BLaER1 (cell line): ENCODE data around the gene TTPAL.

Experiments
- H3K27ac ChIP-seq: shearing (Covaris generic); formaldehyde crosslinking; 2 replicates; pipeline ENCODE4 v1.8.1; 2022
- H3K27me3 ChIP-seq: shearing (Covaris generic); formaldehyde crosslinking; 2 replicates; pipeline ENCODE4 v1.8.1; 2022
- H3K36me3 ChIP-seq: shearing (Covaris generic); formaldehyde crosslinking; 2 replicates; pipeline ENCODE4 v1.8.1; 2022
- H3K4me1 ChIP-seq: shearing (Covaris generic); formaldehyde crosslinking; 2 replicates; pipeline ENCODE4 v1.8.1; 2022
- H3K4me2 ChIP-seq: shearing (Covaris generic); formaldehyde crosslinking; 2 replicates; pipeline ENCODE4 v1.8.1; 2022
- H3K4me3 ChIP-seq: shearing (Covaris generic); formaldehyde crosslinking; 2 replicates; pipeline ENCODE4 v1.8.1; 2022
- H3K9ac ChIP-seq: shearing (Covaris generic); formaldehyde crosslinking; 2 replicates; pipeline ENCODE4 v1.8.1; 2022
- H3K9me3 ChIP-seq: shearing (Covaris generic); formaldehyde crosslinking; 2 replicates; pipeline ENCODE4 v1.8.1; 2022
- H4K20me1 ChIP-seq: shearing (Covaris generic); formaldehyde crosslinking; 2 replicates; pipeline ENCODE4 v1.8.1; 2022
- Cebpa-rat ChIP-seq: shearing (Covaris generic); IDR thresholded peaks from 2 replicates; pipeline ENCODE4 v1.8.1; 2022

TTPAL gene

DNA sequence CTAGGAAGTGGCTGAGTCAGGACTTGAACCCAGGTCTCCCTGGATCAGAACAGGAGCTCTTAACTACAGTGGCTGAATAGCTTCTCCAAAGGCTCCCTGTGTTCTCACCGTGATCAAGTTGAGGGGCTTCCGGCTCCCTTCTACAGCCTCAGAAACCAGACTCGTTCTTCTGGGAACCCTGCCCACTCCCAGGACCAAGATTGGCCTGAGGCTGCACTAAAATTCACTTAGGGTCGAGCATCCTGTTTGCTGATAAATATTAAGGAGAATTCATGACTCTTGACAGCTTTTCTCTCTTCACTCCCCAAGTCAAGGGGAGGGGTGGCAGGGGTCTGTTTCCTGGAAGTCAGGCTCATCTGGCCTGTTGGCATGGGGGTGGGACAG is 44.6 kb upstream of the TTPAL start:
- TF ChIP-seq Cebpa-rat = no peak
- no peak overlapping the region for H3K27ac ChIP-seq
- H3K9me3 ChIP-seq = no peaks in the 10 kb centered on the region
- H3K36me3 ChIP-seq = no peaks in the 10 kb centered on the region
- H3K4me1 ChIP-seq = no peaks in the 10 kb centered on the region
- H3K9ac ChIP-seq = no peak overlapping the region
- no peaks in the 10 kb centered on the region for H3K27me3 ChIP-seq
- H3K4me2 ChIP-seq = no peak overlapping the region
- H3K4me3 ChIP-seq = no peak overlapping the region
- H4K20me1 ChIP-seq = no peaks in the 10 kb centered on the region

- no peak overlapping the region for H3K27ac ChIP-seq
- H4K20me1 ChIP-seq = no peaks in the 10 kb centered on the region
- H3K9me3 ChIP-seq = no peaks in the 10 kb centered on the region
- no peak overlapping the region for H3K9ac ChIP-seq
- TF ChIP-seq Cebpa-rat = no peak
- no peak overlapping the region for H3K4me2 ChIP-seq
- no peaks in the 10 kb centered on the region for H3K36me3 ChIP-seq
- no peaks in the 10 kb centered on the region for H3K27me3 ChIP-seq
- H3K4me1 ChIP-seq = no peaks in the 10 kb centered on the region
- H3K4me3 ChIP-seq = no peak overlapping the region
Measured at GRCh38 chr20:44431502-44432234, 44.0 kb upstream of the TTPAL start.

DNA sequence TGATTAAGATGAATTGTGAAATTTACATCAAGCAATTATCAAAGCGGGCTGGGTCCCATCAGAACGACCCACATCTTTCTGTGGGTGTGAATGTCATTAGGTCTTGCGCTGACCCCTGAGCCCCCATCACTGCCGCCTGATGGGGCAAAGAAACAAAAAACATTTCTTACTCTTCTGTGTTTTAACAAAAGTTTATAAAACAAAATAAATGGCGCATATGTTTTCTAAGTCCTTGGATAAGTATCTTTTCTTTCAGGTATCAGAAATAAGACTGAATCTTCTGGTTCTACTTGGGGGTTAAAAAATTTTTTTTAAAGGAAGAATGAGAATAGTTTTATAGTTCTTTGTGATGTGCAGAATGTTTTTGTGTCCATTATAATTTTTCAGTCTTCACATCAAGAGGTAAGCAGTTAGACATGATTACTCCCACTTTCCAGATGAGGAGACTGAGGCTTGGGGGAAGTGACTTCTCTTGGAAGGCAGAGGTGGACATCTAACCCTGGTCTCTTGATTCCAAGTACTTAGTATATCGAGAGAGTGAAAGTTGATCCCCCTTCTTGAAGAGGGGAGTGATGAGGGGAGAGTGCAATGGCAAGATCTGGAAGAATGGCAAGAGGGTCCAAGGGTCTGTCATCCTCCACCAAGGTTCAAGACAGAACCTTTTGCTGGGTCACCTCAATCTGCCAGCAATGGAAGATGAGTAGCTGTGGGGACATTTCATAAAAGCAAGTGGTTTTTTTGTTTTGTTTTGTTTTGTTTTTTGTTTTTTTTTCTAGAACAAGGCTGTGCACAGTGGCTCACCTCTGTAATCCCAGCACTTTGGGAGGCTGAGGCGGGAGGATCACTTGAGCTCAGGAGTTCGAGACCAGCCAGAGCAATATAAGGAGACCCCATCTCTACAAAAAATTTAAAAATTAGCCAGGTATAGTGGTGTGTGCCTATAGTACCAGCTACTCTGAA is 42.8 kb upstream of the TTPAL start:
- Histone ChIP-seq H3K9ac (no peak overlapping the region), H4K20me1 (no peaks in the 10 kb centered on the region), H3K9me3 (no peaks in the 10 kb centered on the region), H3K27me3 (no peaks in the 10 kb centered on the region), H3K36me3 (no peaks in the 10 kb centered on the region), H3K4me2 (no peak overlapping the region), H3K27ac (no peak overlapping the region), H3K4me1 (no peaks in the 10 kb centered on the region), H3K4me3 (no peak overlapping the region)
- TF ChIP-seq Cebpa-rat = no peak

- Histone ChIP-seq H3K36me3 (no peaks in the 10 kb centered on the region), H3K27ac (no peak overlapping the region), H4K20me1 (no peaks in the 10 kb centered on the region), H3K9ac (no peak overlapping the region), H3K4me2 (no peak overlapping the region), H3K4me1 (no peaks in the 10 kb centered on the region), H3K4me3 (no peak overlapping the region), H3K9me3 (no peaks in the 10 kb centered on the region), H3K27me3 (no peaks in the 10 kb centered on the region)
- TF ChIP-seq Cebpa-rat = no peak
Measured at GRCh38 chr20:44433751-44434538, 41.7 kb upstream of the TTPAL start.

DNA sequence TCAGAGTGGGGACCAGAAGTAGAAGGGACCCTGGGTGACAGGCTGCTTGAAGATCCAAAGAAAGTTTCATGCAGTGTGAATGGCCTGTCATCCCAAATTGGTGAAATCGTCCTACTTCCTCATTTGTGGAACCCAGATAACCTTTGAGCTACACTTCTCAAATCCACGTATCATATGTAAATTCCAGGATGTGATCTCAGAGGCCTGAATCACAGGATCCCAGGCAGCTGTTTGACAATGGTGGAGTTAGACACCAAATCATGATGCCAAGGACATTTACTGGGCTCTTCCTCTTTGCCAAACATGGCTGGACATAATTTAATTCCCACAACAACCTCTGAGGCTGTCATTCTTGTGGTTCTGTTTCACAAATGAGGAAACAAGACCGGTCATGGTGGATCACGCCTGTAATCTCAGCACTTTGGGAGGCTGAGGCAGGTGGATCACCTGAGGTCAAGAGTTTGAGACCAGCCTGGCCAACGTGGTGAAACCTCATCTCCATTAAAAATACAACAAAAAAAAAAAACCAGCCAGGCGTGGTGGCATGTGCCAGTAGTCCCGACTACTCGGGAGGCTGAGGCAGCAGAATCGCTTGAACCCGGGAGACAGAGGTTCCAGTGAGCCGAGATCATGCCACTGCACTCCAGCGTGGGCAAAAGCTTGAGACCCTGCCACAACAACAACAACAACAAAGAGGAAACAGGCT is 39.9 kb upstream of the TTPAL start:
- no peak overlapping the region for H3K9ac ChIP-seq
- no peak for TF ChIP-seq Cebpa-rat
- no peaks in the 10 kb centered on the region for H4K20me1 ChIP-seq
- no peaks in the 10 kb centered on the region for H3K27me3 ChIP-seq
- H3K4me2 ChIP-seq = no peak overlapping the region
- H3K4me1 ChIP-seq = no peaks in the 10 kb centered on the region
- H3K4me3 ChIP-seq = no peak overlapping the region
- H3K9me3 ChIP-seq = no peaks in the 10 kb centered on the region
- no peak overlapping the region for H3K27ac ChIP-seq
- H3K36me3 ChIP-seq = no peaks in the 10 kb centered on the region

GRCh38 chr20:44436393-44436792 is 39.3 kb upstream of the TTPAL start:
- Histone ChIP-seq H3K27ac (no peak overlapping the region), H3K27me3 (no peaks in the 10 kb centered on the region), H4K20me1 (no peaks in the 10 kb centered on the region), H3K4me1 (no peaks in the 10 kb centered on the region), H3K9ac (no peak overlapping the region), H3K36me3 (no peaks in the 10 kb centered on the region), H3K4me2 (no peak overlapping the region), H3K4me3 (no peak overlapping the region), H3K9me3 (no peaks in the 10 kb centered on the region)
- TF ChIP-seq Cebpa-rat = no peak

DNA sequence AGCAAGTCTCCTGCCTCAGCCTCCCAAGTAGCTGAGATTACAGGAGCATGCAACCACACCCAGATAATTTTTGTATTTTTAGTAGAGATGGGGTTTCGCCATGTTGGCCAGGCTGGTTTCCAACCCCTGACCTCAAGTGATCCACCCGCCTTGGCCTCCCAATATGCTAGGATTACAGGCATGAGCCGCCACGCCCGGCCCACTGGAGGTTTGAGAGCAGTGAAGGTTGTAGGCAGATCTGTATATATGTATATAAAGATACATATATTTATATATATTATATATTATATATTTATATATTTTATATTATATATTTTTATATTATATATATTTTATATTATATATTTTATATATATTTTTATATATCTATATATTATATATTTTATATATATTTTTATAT is 38.2 kb upstream of the TTPAL start:
- no peak for TF ChIP-seq Cebpa-rat

GRCh38 chr20:44438782-44439181 is 36.9 kb upstream of the TTPAL start:
- Histone ChIP-seq H3K27me3 (no peaks in the 10 kb centered on the region), H3K4me3 (no peak overlapping the region), H3K4me1 (no peaks in the 10 kb centered on the region), H3K36me3 (no peaks in the 10 kb centered on the region), H3K4me2 (no peak overlapping the region), H3K9ac (no peak overlapping the region), H4K20me1 (no peaks in the 10 kb centered on the region), H3K9me3 (no peaks in the 10 kb centered on the region), H3K27ac (no peak overlapping the region)
- TF ChIP-seq Cebpa-rat = no peak

More for the DNA sequence above, 38.2 kb upstream of the TTPAL start:
- Histone ChIP-seq H4K20me1 (no peaks in the 10 kb centered on the region), H3K27me3 (no peaks in the 10 kb centered on the region), H3K4me2 (no peak overlapping the region), H3K9ac (no peak overlapping the region), H3K4me1 (no peaks in the 10 kb centered on the region), H3K4me3 (no peak overlapping the region), H3K27ac (no peak overlapping the region), H3K9me3 (no peaks in the 10 kb centered on the region), H3K36me3 (no peaks in the 10 kb centered on the region)

DNA sequence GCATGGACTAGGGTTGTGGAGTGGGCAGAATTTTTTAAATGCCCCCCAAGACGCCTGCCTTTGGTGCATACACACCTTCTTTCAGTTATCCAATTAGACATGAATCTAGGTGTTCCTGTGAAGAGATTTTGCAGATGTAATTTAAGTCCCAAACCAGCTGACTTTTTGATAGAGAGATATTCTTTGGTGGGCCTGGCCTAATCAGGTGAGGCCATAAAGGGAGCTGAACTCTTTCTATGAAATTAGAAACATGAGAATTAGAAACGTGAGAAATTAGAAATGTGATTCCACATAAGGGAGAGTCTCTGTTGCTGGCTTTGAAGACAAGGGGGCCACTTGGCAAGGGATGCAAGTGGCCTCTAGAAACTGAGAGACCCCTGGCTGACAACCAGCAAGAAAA is 36.4 kb upstream of the TTPAL start:
- Histone ChIP-seq H4K20me1 (no peaks in the 10 kb centered on the region), H3K9ac (no peak overlapping the region), H3K9me3 (no peaks in the 10 kb centered on the region), H3K4me3 (no peak overlapping the region), H3K4me2 (no peak overlapping the region), H3K4me1 (no peaks in the 10 kb centered on the region), H3K27ac (no peak overlapping the region), H3K27me3 (no peaks in the 10 kb centered on the region), H3K36me3 (no peaks in the 10 kb centered on the region)
- no peak for TF ChIP-seq Cebpa-rat
